Hematopoietic multipotent progenitor cell (in vitro differentiated cells): Measurements from ENCODE around the gene MTFMT. TPM values are rescaled to one million over a fixed set of nuclear protein-coding genes. Genes with fewer than 3 reads are reported as not detected.
"Not testable (repeated sequence)": the region's sequence is repeated elsewhere in the genome, so short reads cannot be mapped to it uniquely, and the experiment has no call there.

ENCODE experiments used
- DNase-seq, 3 donors: peaks; one replicate each; pipeline ENCODE4 v3.0.0-alpha.2; 2011 to 2015; ENCODE audit warnings: low read depth in 2 of 3, low spot score in 2 of 3
- total RNA-seq: library from RNA; depleted of rRNA; stranded (reverse); fragments of >200 nt; gene quantifications from one replicate; pipeline ENCODE4 v1.2.3, GENCODE V29; 2012

MTFMT gene
- total RNA-seq, 1 donor: 10.0 TPM

DNA sequence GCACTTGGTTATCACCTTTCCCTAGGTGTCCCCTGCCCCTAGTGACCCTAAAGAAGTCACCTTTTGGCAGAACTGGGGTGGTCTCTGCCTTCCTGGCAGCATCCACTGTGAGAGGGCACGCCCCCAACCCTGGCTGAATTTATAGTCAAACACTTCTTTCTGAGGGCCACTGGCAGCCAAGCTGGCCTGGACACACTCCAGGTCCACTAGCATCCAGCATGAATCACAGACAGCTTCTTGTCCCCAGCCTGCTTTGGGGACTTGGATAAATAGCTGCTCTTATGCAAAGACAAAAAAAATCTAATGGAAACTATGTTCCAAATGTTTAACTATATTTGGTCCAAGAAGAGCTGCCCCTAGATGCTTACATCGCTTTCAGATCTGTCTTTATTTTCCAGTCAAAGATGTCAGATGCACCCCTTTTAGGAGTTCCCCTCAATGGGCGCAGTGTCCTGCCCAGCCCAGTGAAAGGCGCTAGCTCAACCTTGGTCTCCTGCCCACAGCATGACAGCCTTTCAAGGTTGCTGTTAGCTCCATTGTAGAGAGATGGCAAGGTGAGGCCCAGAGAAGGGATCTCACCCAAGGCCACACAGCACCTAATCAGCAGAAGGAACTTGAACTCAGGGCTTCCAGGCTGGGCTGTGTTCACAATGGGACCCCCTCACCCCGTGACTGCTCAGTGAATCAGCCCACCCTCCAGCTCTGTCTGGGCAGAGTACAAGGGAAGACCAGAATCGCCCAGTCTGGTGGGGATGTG, 31.4 kb upstream of the MTFMT start:
- DNase-seq: no peak

DNA sequence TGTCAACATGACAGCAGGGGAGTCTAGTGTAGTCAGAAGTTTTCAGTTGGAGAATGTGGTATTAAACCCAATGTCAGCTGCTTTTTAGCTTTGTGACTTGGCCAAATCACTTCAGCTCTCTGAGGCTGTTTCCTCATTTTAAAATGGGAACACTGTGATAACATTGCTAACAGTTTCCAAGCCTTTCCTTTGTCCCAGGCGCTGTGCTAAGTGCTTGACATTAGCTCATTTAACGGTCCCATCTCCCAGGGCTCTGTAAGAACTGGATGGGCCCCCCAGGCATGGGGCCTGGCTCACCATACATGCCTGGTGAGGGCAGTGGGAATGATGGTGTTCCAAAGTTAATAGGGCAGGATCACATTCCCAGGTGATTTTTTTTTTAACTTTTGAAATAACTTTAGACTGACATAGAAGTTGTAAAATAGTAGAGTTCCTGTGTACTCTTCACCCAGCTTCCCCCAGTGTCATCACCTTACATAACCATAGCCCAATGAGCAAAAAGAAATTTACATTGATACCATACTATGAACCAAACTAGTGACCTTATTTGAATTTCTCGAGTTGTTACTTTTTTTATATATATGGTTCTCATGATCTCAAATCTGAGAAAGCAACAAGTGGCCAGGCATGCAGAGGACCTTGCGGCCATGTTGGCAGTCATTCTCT, 30.6 kb upstream of the MTFMT start:
- no peak for DNase-seq

DNA sequence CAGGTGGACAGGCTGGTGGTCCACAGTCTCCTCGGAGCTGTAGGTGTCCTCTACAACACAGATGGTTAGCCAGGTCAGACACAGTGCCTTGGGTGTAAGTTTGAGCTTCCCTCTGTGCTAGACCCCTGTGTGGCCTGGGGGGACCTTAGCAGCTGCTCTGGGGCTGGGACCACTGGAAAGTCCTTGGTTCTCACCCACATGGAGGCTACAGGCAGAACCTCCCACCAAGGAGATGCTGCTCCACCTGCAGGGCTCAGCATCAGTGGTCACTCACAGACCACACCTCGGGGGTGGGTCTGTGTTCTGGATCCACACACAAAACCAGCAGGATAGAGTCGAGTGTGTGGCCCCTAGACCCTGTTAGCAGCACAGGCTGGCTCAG, 29.9 kb upstream of the MTFMT start:
- DNase-seq: no peak

DNA sequence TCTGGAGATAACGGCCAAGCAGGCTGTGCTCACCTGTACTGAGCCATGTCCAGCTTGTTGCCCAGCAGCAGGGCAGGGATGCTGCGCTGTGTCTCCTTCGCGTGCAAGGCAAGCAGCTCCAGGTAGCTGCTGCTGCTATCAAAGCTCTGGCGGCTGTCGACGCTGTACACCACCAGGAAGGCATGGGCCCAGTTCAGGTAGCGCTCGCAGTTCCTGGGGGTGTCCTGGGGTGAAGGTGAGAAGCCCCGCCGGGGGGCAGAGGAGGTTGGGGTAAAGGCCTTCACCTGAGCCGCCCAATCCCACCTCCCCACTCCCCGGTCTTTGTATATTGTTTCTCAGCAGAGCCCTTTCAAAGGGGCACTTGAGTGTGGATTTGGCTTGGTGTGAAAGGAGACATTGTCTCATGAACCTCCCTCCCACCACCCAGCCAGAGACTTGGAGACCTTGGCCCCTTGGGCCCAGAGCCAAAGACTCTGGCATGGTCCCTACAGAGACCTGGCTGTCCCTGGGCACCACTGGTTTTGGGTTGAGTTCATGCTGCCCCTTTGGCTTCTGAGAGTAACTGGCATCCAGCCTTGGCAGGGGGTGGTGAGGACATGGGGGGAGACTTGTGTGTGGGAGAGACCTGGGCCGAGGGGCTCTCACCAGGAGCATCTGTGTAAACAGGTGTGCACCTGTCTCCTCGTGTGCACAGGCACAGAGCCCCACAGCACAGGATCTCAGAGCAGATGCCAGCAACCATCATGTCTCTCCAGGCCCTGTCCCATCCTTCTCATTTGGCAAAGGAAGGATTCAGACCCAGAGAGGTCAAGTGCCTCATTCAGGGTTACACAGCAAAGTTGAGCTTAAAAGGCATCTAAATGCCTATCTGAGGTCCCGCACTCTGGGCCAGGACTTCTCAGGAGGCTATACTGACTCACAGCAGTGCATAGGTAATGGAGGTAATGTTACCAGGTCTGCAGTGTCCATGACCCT, 29.2 kb upstream of the MTFMT start:
- no peak for DNase-seq

DNA sequence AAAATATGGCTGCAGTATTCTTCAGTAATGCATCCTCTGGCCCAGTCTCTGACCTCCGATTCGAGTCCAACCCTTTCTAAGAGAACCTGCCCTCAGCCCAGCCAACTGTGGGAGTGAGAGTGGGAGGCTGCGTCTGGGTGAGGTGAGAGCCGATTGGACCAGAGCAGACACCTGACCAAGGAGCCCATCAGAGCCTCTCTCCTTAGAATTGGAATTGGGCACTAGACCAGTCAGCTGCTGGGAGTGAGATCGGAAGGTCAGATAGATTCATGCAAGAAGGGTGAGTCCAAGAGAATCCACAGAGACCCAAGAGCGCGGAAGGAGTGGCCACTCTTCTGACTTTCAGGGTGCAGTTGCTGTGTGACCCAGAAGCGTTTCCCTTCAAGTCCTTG, 28.1 kb upstream of the MTFMT start:
- no peak for DNase-seq

DNA sequence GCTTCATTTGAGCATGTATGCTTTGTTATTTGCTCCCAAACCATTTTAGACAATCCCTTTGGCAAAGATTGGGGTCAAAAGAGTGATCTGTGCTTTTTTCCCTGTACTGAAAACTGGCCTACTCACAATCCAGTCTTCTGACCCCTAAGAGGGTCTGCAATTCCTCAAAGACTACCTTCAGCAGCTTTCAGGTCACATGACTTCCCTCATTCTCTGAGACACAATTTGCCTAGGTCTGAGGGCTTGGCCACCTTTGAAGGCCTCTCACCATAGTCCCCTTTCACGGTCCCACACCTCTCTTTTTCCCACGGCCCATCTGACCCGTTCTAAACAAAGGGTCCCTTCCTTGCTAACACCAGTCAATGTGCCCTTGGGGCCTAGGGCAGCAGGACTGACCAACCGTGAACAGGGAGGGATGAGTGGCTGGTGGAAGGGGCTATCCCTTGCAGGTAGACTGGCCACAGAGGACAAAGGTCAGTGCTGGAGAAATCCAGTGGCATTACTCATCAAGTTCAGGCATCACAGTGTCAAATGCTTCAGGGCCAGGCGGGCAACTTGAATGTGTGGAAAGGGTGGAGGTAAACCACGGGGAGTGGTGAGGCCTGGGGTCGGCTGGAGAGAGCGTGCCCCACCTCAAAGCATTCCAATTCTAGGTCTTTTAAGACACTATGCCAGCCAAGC, 27.6 kb upstream of the MTFMT start:
- no peak for DNase-seq

DNA sequence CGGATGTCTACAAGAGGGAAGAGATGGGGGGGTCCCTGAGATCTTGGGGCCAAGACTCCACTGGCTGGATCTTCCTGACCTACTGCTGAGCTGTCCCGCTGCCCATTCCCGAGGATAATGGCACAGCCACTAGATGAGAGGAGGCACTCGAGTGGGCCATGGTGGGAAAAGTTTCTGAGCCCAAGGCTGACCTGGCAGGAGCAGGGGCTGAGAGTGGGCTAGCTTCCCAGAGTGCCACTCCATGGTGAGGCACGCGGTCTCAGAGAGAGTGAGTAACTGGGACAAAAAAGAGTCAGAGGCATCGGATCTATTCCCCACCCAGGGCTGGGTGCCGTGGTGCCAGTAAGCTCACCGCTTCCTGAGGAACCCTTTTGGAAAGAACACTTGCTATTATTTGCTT, 26.7 kb upstream of the MTFMT start:
- DNase-seq: no peak

DNA sequence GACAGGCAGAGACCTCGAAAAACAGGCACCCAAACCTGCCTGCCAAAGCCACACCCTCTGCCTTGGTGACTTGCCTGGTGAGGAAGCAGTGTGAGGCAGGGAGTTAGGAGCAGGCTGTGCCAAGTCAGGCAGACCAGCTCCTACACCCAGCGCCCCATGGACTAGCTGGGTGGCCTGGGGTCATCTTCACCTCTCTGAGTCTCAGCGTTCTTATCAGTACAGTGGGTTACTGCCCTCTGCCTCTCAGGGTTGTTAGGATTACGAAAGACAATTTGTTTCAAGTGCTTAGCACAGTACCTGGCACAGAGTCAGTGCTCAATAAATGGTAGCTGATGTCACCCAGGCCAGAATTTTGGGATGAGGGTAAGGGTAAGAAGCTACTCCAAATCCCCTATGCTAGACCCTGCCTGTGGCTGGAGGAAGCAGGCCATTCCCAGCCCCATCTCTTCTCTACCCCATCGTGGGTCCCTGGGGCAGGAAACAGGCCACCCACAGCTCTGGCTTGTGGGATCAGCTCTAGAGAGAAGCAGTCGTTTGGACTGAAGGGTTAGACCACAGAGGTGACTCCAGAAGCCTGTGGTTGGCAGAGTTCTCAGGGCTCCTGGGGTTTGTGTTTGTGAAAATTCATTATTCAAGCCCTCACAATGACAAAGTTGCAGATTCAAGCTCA, 25.9 kb upstream of the MTFMT start:
- DNase-seq: peak in 1 of 3 donors; percentile 50

DNA sequence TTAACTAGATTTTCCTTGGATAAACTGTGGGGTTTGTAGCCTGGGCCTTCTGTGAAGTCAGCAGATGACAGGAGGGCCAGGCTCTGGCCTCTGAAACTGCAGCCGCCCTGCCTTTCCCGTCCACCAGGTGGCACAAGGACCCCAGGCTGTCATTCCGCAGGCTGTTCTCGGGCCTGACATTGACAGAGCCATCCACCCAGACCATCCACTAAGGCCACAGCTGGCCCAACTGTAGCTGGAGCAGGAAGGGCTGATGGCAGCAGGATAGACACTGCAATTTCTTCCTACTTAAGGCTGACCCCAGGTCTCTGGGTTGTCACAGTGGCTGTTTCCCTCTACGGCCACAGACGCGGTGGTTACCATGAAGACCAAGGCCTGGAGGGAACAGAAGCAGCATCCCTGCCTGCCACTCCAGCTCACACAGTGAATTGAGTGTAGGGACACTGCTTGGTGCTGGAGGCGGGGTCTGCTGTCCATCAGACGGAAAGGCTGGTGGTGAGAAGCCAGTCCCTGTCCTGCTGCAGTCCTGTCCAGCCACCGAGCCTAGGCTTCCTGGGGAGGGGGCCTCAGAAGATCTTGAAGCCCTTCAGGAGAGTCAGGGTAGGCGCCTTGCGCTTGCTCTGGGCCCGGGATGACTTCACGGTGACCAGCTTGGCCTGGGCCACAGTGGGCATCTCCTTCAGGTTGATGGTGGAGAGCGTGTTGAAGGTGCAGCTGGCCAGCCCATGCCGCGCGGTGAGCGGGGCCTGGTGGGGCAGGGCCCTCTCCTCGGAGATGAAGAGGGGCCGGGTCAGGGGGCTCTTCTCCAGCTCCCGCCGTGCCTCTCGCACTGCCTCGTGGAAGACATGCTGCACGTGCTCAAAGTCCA, 25.1 kb upstream of the MTFMT start:
- DNase-seq: peak in 2 of 3 donors; percentile 54 to 75

DNA sequence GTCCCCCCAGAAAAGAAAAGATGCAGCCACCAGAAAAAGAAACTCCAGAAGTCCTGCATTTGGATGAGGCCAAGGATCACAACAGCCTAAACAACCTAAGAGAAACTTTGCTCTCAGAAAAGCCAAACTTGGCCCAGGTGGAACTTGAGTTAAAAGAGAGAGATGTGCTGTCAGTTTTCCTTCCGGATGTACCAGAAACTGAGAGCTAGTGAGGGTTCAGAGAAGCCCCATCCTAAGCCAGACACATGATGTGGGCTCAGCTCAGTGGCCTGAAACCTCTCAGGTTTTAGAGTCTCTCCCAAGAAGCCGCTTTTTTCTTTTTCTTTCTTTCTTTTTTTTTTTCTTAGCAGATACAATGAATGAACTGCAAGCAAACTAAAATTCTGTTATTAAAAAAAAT, 23.5 kb upstream of the MTFMT start:
- DNase-seq: no peak

DNA sequence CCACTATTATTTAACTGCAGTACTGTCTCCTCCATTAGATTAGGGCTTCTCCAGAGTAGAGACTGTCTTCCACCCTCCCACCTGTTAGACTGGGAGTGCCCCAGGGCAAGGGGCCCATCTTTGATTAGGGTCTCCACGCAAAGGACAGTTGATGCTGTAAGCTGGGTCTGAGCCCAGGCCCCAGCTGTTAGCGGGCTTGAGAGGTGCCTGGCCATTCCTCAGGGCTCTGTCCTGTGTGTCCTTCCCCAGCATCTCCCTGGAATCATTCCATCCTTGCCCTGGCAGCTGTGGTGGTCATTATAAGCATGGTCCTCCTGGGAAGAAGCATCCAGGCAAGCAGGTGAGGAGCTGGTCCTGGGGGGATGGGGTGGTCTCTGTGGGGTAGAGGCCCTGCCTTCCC, 21.8 kb upstream of the MTFMT start:
- no peak for DNase-seq

DNA sequence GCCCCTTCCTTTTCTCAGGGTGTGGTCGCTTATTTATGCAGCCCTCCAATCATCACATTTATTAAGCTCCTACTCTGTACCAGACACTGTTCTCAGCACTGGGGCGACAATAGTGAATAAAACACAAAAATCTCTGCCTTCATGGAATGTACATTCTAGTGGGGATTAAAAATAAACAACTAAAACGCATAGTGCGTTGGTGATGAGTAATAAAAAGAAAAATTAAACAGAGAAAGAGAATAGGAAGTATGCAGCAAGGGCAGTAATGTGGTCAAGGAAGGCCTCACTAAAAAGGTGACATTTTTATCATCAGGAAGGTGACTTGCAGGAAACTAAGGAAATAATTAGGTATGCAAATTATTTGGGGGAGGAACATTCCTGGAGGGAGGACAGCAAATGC, 20.8 kb upstream of the MTFMT start:
- DNase-seq: no peak

DNA sequence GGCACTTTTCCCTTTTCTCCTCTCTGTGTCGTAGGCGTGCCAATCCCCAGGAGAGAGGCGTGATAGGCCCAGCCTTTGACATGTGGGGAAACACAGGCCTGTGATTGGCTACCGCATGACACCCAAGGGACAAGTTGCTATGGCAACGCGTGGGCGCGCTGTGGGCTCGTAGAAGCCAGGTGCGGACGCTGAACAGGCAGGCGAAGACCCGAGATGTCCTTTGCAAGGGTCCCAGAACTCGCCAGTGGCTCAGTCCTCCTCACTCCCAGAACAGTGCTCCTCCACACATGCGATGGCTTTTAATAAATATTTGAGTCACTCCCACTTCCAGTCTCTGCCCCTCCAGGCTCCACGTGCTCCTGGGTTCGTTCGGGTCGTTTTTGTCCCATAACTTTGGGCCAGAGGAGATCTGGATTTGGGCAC, 20.0 kb upstream of the MTFMT start:
- peak; percentile 63 to 92 (median 89) for DNase-seq

DNA sequence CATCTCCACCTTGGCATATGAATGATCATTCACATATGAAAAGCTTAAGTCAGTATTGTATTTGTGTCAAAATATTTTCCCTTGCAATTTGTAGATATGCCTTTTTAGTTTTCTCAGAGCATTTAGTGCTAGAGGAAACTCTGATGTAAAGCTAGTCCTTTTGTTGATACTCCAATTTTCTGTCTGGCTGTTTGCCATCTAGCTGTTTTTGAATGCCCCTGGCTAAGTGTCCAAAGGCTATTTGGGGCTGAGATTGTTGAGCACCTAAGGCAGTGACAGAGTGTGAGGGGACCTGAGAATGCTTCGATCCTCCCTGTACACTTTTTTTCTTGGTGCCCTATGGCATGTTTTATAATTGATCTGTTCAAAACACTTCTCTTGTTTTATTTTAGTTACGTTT, 18.8 kb upstream of the MTFMT start:
- no peak for DNase-seq

DNA sequence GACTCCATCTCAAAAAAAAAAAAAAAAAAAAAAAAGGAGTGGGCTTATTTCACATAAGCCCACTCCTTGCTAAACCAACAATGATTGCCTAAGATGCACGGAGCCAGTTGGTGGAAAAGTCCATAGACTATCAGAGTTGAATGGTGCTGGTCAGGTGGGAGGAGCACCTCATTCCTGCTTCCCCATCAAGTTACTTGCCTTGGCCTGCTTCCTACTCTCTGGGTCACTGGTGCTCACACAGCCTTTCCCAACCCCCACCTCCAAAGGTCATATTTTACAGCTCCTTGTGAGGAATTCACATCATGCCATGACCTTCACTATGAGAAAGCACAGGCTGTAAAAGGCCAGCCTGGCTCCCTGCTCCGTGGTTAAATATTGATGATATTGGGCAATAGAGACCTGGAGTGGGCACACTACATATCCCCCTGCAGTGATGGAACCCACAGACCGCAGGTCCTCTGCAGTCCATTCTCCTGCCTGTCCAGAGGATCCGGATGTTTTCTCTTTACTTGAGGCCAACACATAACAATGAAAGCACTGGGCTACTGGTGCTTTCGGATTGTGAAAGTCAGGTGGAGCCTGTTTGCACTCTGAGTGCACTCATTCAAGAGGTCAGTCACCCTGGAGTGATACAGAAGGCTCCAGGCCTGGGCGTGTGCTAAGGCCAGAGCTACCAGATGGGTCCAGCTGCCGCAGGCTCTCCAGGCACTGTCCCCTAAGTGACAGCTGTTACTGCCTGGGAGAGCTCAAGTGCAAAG, 15.5 kb upstream of the MTFMT start, which contains the start of gene SLC51B:
Gene SLC51B, plus strand, starts transcription at position 664 of the 758 bp plus-strand sequence. CDS start 4,618 bp downstream, outside the sequence.
- no peak for DNase-seq

DNA sequence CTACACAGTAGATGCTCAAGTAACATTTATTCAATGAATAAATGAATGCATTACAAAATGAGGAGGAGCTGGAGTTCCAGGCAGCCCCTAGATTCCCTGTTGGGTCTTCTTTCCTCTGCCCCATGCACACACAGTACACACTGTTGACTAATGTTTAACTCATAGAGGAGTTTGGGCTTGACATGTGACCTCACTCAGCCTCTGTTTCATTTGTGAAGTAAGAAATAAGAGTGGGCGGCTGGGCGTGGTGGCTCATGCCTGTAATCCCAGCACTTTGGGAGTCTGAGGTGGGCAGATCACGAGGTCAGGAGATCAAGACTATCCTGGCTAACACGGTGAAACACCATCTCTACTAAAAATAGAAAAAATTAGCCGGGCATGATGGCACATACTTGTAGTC, 14.8 kb upstream of the MTFMT start:
- not testable (repeated sequence) for DNase-seq

DNA sequence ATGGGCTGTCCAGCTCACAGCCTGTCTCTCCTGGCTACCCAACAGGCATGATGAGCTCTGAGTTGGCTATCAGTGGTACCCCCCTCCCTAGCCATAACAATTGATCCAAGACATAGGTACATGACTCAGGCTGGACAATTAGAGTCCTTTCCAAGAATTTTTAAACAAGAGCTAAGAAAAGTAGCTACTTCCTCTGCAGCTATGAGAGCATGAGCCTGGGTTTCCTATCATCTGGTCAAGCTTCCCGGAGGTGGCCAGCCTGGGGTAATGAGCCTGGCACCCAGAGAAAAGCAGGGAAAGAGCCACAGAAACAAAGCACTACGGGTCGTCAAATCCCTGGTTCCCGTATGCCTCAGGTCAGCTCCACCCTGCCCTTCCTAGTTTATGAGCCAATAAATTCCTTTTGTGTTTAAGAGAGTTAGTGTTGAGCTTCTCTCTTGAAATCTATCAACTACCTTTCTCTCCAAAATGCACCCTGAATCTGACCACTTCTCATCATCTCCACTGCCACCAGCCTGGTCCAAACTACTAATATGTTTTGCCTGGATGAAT, 13.4 kb upstream of the MTFMT start:
- no peak for DNase-seq

DNA sequence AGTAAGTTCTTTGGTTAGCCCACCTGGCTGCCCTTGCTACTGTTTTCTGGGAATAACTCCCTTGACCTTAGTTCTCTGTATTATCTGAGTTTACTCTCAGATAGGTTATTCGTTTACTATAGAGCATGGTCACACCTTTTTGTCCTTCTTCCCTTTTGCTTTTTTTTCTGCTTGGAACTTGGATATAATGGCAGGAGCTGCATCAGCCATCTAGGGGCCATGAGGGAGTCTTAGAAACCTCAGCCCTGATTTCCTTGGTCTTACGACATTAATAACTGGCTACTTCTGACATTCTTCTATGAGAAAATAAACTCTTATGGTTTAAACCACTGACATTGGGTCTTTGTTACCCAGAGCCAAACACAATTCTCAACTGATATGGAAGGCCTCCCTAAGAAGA, 12.3 kb upstream of the MTFMT start:
- no peak for DNase-seq
